Activated naive CD4-positive, alpha-beta T cell treated with anti-CD3 and anti-CD28 coated beads, Interleukin-2, amount 10 ng/mL, durations not matched to agents 7 days and 5 days (primary cell): ENCODE data around the gene RGS19.

ENCODE experiments used
- CTCF ChIA-PET: fragments of 350-600 bp; sonication (Branson Sonifier 250); formaldehyde crosslinking; loops from one replicate; lab custom pipeline; 2021; ENCODE audit warnings: antibody characterized with exemption; lab: Charles Lee
- DNase-seq: peaks from one replicate; pipeline ENCODE4 v3.0.0-alpha.2; 2020
- H3K27ac Mint-ChIP-seq: one replicate; pipeline ENCODE4 v1.8.0; 2021; ENCODE audit warnings: mild to moderate bottlenecking, moderate library complexity, mixed read lengths
- H3K27me3 Mint-ChIP-seq: one replicate; pipeline ENCODE4 v1.8.0; 2021; ENCODE audit warnings: mild to moderate bottlenecking, mixed read lengths
- H3K36me3 Mint-ChIP-seq: one replicate; pipeline ENCODE4 v1.8.0; 2021; ENCODE audit warnings: mixed read lengths
- H3K4me1 Mint-ChIP-seq: one replicate; pipeline ENCODE4 v1.8.0; 2021; ENCODE audit warnings: mixed read lengths
- H3K4me3 Mint-ChIP-seq: one replicate; pipeline ENCODE4 v1.8.0; 2021; ENCODE audit warnings: mild to moderate bottlenecking, moderate library complexity, mixed read lengths
- H3K9me3 Mint-ChIP-seq: one replicate; pipeline ENCODE4 v1.8.0; 2021; ENCODE audit warnings: mixed read lengths

The RGS19 gene

GRCh38 chr20:64082126-64082731, 2.9 kb upstream of the RGS19 start:
- H3K4me1 Mint-ChIP-seq: peaks cover 37% of the 10 kb centered on the region
- H3K36me3 Mint-ChIP-seq: peaks cover 13% of the 10 kb centered on the region
- peaks cover 4% of the 10 kb centered on the region for H3K9me3 Mint-ChIP-seq
- no peak overlapping the region for H3K27ac Mint-ChIP-seq
- CTCF ChIA-PET: interaction anchor here (5.7 kb wide), 1 partner anchor 37 kb away, joined by 75 read pairs; no protein-coding TSS in a partner anchor
- H3K27me3 Mint-ChIP-seq: peaks cover 62% of the 10 kb centered on the region
- no peak for DNase-seq
- H3K4me3 Mint-ChIP-seq: peak overlapping the region; percentile 56

GRCh38 chr20:64081624-64081964, 2.3 kb upstream of the RGS19 start:
- Mint-ChIP-seq H3K27ac (peak overlapping the region; percentile 39), H3K36me3 (peaks cover 17% of the 10 kb centered on the region), H3K9me3 (peaks cover under 1% of the 10 kb centered on the region), H3K27me3 (peaks cover 59% of the 10 kb centered on the region), H3K4me3 (peak overlapping the region; percentile 33), H3K4me1 (peaks cover 42% of the 10 kb centered on the region)
- CTCF ChIA-PET: interaction anchor here (1.7 to 5.7 kb wide), 2 partner anchors 38 to 43 kb away, joined by 5 to 75 read pairs; no protein-coding TSS in a partner anchor
- DNase-seq: no peak

- Mint-ChIP-seq H3K9me3 (no peaks in the 10 kb centered on the region), H3K4me3 (peak overlapping the region; percentile 71), H3K27ac (peak overlapping the region; percentile 49), H3K4me1 (peaks cover 47% of the 10 kb centered on the region), H3K27me3 (peaks cover 53% of the 10 kb centered on the region), H3K36me3 (peaks cover 18% of the 10 kb centered on the region)
- no peak for DNase-seq
- CTCF ChIA-PET: interaction anchor here (1.7 to 5.7 kb wide), 2 partner anchors 38 to 42 kb away, joined by 5 to 75 read pairs; no protein-coding TSS in a partner anchor
These were observed 1.7 kb upstream of the RGS19 start for GRCh38 chr20:64080813-64081623.

- peak; percentile 72 for DNase-seq
- Mint-ChIP-seq H3K36me3 (peaks cover 24% of the 10 kb centered on the region), H3K4me3 (peak within 1 kb of the TSS; percentile 94), H3K27ac (peak within 1 kb of the TSS; percentile 92), H3K9me3 (no peaks in the 10 kb centered on the region), H3K27me3 (peaks cover 45% of the 10 kb centered on the region), H3K4me1 (peaks cover 53% of the 10 kb centered on the region)
- CTCF ChIA-PET: interaction anchor here (0.6 to 5.7 kb wide), 5 partner anchors 39 to 144 kb away, joined by 3 to 75 read pairs (median 7); partner anchors contain the start of genes PRPF6 and SAMD10
These were observed 895 bp upstream of the RGS19 start, which contains the start of gene OPRL1 for GRCh38 chr20:64080013-64080812. Gene OPRL1 (plus strand): TSS chr20:64080082. CDS start chr20:64092721, 12,639 bp downstream.

DNA sequence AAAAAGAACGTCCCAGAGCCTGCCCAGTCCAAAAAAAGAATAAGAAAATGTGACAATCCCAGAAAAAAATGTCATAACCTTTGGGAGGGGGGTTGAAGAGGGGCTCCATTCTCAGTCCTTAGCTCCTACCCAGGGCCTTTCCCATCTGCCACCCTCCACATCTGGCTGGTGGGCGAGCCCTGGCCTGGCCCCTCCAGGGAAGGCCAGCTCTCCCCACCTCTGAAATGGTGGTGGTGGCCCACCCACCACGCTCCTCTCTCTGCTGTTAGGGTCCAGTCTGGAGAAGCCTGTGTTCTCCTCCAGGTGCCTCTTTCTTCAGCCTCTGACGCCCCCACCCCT, 415 bp downstream of the RGS19 start:
- CTCF ChIA-PET: interaction anchor here (1.4 to 2.8 kb wide), 2 partner anchors 43 to 99 kb away, joined by 7 to 9 read pairs; partner anchors contain the start of genes PRPF6 and SAMD10
- peak overlapping the region; percentile 94 for H3K4me3 Mint-ChIP-seq
- no peak for DNase-seq
- H3K9me3 Mint-ChIP-seq: no peaks in the 10 kb centered on the region
- H3K27ac Mint-ChIP-seq: peak overlapping the region; percentile 92
- H3K4me1 Mint-ChIP-seq: peaks cover 52% of the 10 kb centered on the region
- H3K27me3 Mint-ChIP-seq: peaks cover 33% of the 10 kb centered on the region
- peaks cover 32% of the 10 kb centered on the region for H3K36me3 Mint-ChIP-seq

DNA sequence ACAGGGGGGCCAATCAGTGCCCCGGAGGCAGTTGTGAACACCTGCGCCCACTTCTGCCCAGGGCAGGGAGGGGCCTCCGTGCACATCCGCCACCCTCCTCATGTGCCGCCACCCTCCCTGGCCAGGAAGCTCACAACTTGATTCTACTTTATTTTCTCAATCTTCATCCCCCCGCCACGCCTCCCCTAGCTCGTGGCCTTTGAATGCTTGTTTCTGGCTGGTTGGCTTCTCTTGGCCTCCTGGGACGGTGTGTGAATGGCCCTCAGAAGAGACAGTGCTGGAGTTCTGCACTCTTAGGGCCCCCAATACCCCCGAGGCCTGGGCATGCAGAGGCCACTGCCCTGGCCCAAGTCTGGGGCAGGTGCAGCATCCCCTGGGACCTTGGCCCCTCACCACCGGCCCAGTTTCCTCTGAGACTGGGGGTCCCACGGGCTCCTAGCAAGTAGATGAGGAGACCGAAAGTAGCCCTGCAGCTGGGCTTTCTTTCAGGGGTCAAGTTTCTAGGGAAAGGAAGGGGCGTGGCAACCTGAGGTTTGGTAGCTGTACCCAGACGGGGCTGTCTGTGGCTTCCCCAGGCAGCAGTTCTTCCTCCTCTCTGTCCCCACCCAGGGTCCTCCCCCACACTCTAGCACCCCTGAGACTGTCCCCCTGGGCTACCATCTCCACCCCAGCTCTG, 1.3 kb downstream of the RGS19 start:
- H3K27ac Mint-ChIP-seq: peak overlapping the region; percentile 92
- H3K4me1 Mint-ChIP-seq: peaks cover 55% of the 10 kb centered on the region
- no peaks in the 10 kb centered on the region for H3K9me3 Mint-ChIP-seq
- peak overlapping the region; percentile 94 for H3K4me3 Mint-ChIP-seq
- peak; percentile 87 for DNase-seq
- peaks cover 29% of the 10 kb centered on the region for H3K27me3 Mint-ChIP-seq
- H3K36me3 Mint-ChIP-seq: peaks cover 35% of the 10 kb centered on the region
- CTCF ChIA-PET: interaction anchor here (1.1 to 2.8 kb wide), 2 partner anchors 29 to 98 kb away, joined by 3 to 9 read pairs; partner anchors contain the start of genes PRPF6, SAMD10 and SOX18

DNA sequence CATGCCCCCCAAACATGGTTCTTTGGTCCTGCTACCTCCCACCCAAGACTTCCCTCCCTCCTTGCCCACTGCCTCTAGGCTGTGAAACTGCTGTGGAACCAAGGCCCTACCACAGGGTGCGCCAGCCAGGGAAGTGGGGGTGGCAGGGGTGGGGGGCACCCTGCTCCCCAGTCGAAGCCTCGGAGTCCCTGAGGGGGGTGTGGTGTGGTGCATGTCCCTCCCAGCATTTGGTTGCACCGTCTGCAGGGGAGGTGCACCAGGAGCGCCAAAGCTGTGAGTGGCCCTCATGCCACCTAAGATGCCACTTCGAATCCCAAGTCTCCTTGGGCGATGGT, 1.8 kb downstream of the RGS19 start:
- H3K4me1 Mint-ChIP-seq: peaks cover 55% of the 10 kb centered on the region
- no peak for DNase-seq
- CTCF ChIA-PET: interaction anchor here (1.1 to 2.8 kb wide), 2 partner anchors 28 to 97 kb away, joined by 3 to 9 read pairs; partner anchors contain the start of genes PRPF6, SAMD10 and SOX18
- H3K4me3 Mint-ChIP-seq: peak overlapping the region; percentile 94
- peaks cover 35% of the 10 kb centered on the region for H3K36me3 Mint-ChIP-seq
- peak overlapping the region; percentile 92 for H3K27ac Mint-ChIP-seq
- peaks cover 23% of the 10 kb centered on the region for H3K27me3 Mint-ChIP-seq
- H3K9me3 Mint-ChIP-seq: no peaks in the 10 kb centered on the region

GRCh38 chr20:64077094-64077493, 2.2 kb downstream of the RGS19 start:
- Mint-ChIP-seq H3K4me3 (peak overlapping the region; percentile 94), H3K27ac (peak overlapping the region; percentile 92), H3K27me3 (peaks cover 19% of the 10 kb centered on the region), H3K4me1 (peaks cover 55% of the 10 kb centered on the region), H3K9me3 (no peaks in the 10 kb centered on the region), H3K36me3 (peaks cover 37% of the 10 kb centered on the region)
- CTCF ChIA-PET: interaction anchor here (1.1 kb wide), 1 partner anchor 28 kb away, joined by 3 read pairs; the partner anchor contains the start of gene SOX18
- DNase-seq: peak; percentile 69

DNA sequence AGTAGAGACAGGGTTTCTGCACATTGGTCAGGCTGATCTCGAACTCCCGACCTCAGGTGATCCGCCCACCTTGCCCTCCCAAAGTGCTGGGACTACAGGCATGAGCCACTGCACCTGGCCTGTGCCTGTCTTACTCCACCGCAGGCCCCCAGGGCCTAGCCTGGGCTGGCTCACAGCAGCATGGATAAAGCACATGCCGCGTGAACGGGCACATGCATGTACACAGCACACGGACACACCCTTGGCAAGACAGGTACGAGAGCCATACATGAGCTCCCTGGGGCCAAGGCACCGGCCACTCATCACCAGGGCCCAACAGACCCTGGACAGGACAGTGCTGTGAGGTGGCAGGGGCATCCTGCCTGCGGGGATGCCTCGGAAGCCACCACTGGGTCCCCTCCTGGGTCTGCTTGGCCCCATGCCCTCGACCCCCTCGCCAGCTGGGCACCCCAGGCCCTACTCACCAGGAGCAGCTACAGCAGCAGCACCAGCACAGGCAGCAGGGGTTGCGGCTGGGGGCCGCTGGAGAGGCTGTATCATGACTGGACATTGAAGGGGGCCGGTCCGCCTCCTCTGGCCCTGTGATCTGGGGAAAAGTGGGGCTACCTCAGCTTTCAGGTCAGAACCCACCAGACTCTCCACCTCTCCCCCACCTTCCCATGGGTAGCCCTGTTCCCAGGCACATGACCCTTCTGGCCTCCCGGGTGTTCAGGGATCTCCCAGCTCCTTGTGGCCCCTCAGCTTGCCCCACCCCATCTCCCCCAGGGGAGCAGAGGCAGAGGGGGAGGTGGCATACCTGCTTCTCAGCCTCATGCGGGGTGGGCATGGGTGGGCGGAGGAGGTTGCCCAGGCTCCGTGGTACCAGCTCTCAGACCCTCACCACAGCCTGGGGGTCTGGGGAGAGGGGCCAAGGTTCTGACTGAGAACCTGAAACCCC, 3.0 kb downstream of the RGS19 start:
- Mint-ChIP-seq H3K4me1 (peaks cover 50% of the 10 kb centered on the region), H3K9me3 (no peaks in the 10 kb centered on the region), H3K27ac (peak overlapping the region; percentile 67), H3K4me3 (peak overlapping the region; percentile 94), H3K27me3 (peaks cover 12% of the 10 kb centered on the region), H3K36me3 (peaks cover 37% of the 10 kb centered on the region)
- CTCF ChIA-PET: interaction anchor here (1.1 kb wide), 1 partner anchor 38 kb away, joined by 4 read pairs; no protein-coding TSS in a partner anchor
- no peak for DNase-seq

DNA sequence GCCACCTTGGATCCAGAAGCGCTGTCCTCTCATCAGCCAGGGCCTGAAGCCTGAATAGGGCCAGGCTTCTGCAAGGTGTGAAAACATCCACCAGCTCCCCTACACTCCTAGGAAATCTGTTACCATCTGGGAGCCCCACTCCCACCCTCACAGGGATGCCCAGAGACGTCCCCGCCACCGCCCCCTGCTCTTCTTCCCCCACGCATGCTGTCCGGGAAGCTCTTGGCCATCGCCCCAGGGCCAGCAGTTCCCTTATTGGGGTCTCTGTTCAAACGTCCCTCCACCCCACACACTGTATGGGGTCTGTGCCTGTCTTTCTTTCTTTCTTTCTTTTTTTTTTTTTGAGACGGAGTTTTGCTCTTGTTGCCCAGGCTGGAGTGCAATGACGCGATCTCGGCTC, 3.8 kb downstream of the RGS19 start:
- Mint-ChIP-seq H3K36me3 (peaks cover 37% of the 10 kb centered on the region), H3K4me1 (peaks cover 47% of the 10 kb centered on the region), H3K27ac (no peak overlapping the region), H3K27me3 (peaks cover 4% of the 10 kb centered on the region), H3K4me3 (no peak overlapping the region), H3K9me3 (no peaks in the 10 kb centered on the region)
- no peak for DNase-seq
- CTCF ChIA-PET: interaction anchor here (1.1 kb wide), 1 partner anchor 37 kb away, joined by 4 read pairs; no protein-coding TSS in a partner anchor

GRCh38 chr20:64074963-64075362, 4.4 kb downstream of the RGS19 start:
- no peak overlapping the region for H3K4me3 Mint-ChIP-seq
- no peaks in the 10 kb centered on the region for H3K9me3 Mint-ChIP-seq
- H3K27me3 Mint-ChIP-seq: no peaks in the 10 kb centered on the region
- peaks cover 41% of the 10 kb centered on the region for H3K4me1 Mint-ChIP-seq
- DNase-seq: no peak
- peaks cover 37% of the 10 kb centered on the region for H3K36me3 Mint-ChIP-seq
- CTCF ChIA-PET: interaction anchor here (1.1 kb wide), 1 partner anchor 36 kb away, joined by 4 read pairs; no protein-coding TSS in a partner anchor
- H3K27ac Mint-ChIP-seq: no peak overlapping the region

DNA sequence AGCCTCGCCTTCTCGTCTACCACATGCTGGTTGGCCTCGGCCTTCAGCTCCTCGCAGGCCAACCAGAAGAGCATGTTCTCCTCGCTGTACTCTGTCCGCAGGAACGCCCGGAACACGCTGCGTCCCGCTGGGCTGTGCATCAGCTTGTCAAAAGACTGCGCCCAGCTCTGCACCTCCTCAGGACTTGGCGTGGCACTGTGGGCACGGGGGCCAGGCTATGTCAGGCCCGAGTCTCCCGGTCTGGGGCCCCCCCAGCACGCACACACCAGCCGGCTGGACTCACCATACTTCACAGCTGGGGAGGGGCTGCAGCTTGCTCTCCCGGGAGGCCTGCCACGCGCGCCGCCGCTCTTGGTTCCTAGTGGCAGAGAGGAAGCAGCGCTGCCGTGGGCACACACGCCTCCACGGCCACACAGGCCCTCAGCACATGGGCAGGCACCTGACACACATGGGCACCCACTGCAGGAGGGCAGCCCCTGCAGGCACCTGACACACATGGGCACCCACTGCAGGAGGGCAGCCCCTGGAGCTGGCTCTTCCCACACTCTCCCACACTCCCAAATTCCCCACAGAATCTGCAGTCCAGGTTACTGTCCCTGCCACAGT, 5.0 kb downstream of the RGS19 start:
- no peaks in the 10 kb centered on the region for H3K27me3 Mint-ChIP-seq
- no peak overlapping the region for H3K27ac Mint-ChIP-seq
- peaks cover 37% of the 10 kb centered on the region for H3K36me3 Mint-ChIP-seq
- DNase-seq: no peak
- no peak overlapping the region for H3K4me3 Mint-ChIP-seq
- H3K4me1 Mint-ChIP-seq: peaks cover 41% of the 10 kb centered on the region
- CTCF ChIA-PET: interaction anchor here (0.6 to 3.2 kb wide), 2 partner anchors 46 to 1272 kb away, joined by 3 to 10 read pairs; no protein-coding TSS in a partner anchor
- H3K9me3 Mint-ChIP-seq: no peaks in the 10 kb centered on the region
